Keratinocyte (primary cell): Measurements from ENCODE around the gene UMODL1. TPM values are rescaled to one million over a fixed set of nuclear protein-coding genes. Genes with fewer than 3 reads are reported as not detected.

ENCODE experiments used
- DNase-seq: peaks from one replicate; pipeline ENCODE4 v3.0.0-alpha.2; 2011; ENCODE audit warnings: low read depth, missing footprints, low spot score
- FAIRE-seq: peaks from 2 replicates; lab custom pipeline; 2011; peaks lifted over from hg19 to GRCh38; lab: Jason Lieb, UNC
- H2AFZ ChIP-seq: 2 replicates; pipeline ENCODE4 v1.6.0; 2012; ENCODE audit warnings: low read length, control low read depth, inconsistent platforms; ENCODE audit not compliant: control insufficient read depth
- H3K27ac ChIP-seq: 2 replicates; pipeline ENCODE4 v1.5.1; 2011; ENCODE audit warnings: low read length; ENCODE audit not compliant: control insufficient read depth, insufficient read depth
- H3K27me3 ChIP-seq: 3 replicates; pipeline ENCODE4 v1.6.0; 2011; ENCODE audit warnings: low read length; ENCODE audit not compliant: control insufficient read depth, insufficient read depth; ENCODE audit errors: extremely low read depth
- H3K36me3 ChIP-seq, 2 experiments: 2 replicates in 1 of 2; 3 replicates in 1 of 2; pipeline ENCODE4 v1.5.1; 2011; ENCODE audit warnings: low read length in 2 of 2, mild to moderate bottlenecking in 1 of 2; ENCODE audit not compliant: control insufficient read depth in 2 of 2, insufficient read depth in 2 of 2; ENCODE audit errors: extremely low read depth in 1 of 2
- H3K4me1 ChIP-seq: 3 replicates; pipeline ENCODE4 v1.5.1; 2011; ENCODE audit warnings: low read length; ENCODE audit not compliant: control insufficient read depth, insufficient read depth; ENCODE audit errors: extremely low read depth
- H3K4me2 ChIP-seq: 3 replicates; pipeline ENCODE4 v1.6.0; 2011; ENCODE audit warnings: low read depth, low read length; ENCODE audit not compliant: control insufficient read depth, insufficient read depth; ENCODE audit errors: extremely low read depth
- H3K4me3 ChIP-seq, 3 experiments: fragments of 200-600 bp in 1 of 3; sonication (generic) in 1 of 3; 2 replicates in 2 of 3; 3 replicates in 1 of 3; pipeline ENCODE4 v1.5.1; 2011 to 2016; ENCODE audit warnings: low read length in 3 of 3, mild to moderate bottlenecking in 3 of 3, control low read depth in 2 of 3, inconsistent platforms in 1 of 3, low read depth in 1 of 3, mixed read lengths in 1 of 3, mixed run types in 1 of 3, moderate library complexity in 1 of 3; ENCODE audit not compliant: control insufficient read depth in 2 of 3, insufficient read depth in 2 of 3; ENCODE audit errors: extremely low read depth in 1 of 3
- H3K79me2 ChIP-seq: 2 replicates; pipeline ENCODE4 v1.6.0; 2012; ENCODE audit warnings: low read length; ENCODE audit not compliant: control insufficient read depth, insufficient read depth
- H3K9ac ChIP-seq: 3 replicates; pipeline ENCODE4 v1.6.0; 2011; ENCODE audit warnings: low read length; ENCODE audit not compliant: control insufficient read depth, insufficient read depth; ENCODE audit errors: extremely low read depth
- H3K9me1 ChIP-seq: 3 replicates; pipeline ENCODE4 v1.6.0; 2011; ENCODE audit warnings: low read length; ENCODE audit not compliant: control insufficient read depth, insufficient read depth; ENCODE audit errors: extremely low read depth
- H3K9me3 ChIP-seq: 2 replicates; pipeline ENCODE4 v1.5.1; 2012; ENCODE audit warnings: low read depth, low read length; ENCODE audit not compliant: control insufficient read depth
- H4K20me1 ChIP-seq: 3 replicates; pipeline ENCODE4 v1.6.0; 2011; ENCODE audit warnings: low read length; ENCODE audit not compliant: control insufficient read depth, insufficient read depth; ENCODE audit errors: extremely low read depth
- CTCF ChIP-seq, 3 experiments: IDR thresholded peaks in 1 of 3; conservative IDR thresholded peaks in 1 of 3; optimal IDR thresholded peaks in 1 of 3; 2 replicates in 2 of 3; 3 replicates in 1 of 3; pipeline versions ENCODE3 to v1.5.1; 2011; ENCODE audit warnings: low read length in 3 of 3, mild to moderate bottlenecking in 3 of 3, moderate library complexity in 2 of 3, control low read depth in 1 of 3, inconsistent platforms in 1 of 3; ENCODE audit not compliant: insufficient read depth in 2 of 3; ENCODE audit errors: extremely low read depth in 1 of 3
- EZH2 ChIP-seq: IDR thresholded peaks from one replicate; pipeline ENCODE4 v1.6.1; 2012; ENCODE audit warnings: inconsistent platforms, mild to moderate bottlenecking, low read length, moderate library complexity
- dilution Hi-C: fragments of 300-500 bp; cut with MboI; formaldehyde crosslinking; loops from one replicate; pipeline ENCODE4 v1.7.0; 2020; ENCODE audit warnings: low sequenced_read_pairs; ENCODE audit not compliant: extremely low pct_ligation_motif_present
- polyA plus RNA-seq, 5 experiments: library from polyadenylated mRNA; depleted of rRNA in 3 of 5; stranded (reverse) in 3 of 5; stranded (forward) in 1 of 5; unstranded in 1 of 5; fragments of >200 nt; gene quantifications; 1 replicate in 1 of 5; 2 replicates in 3 of 5; 3 replicates in 1 of 5; pipeline versions ENCODE4 v1.2.1 to v1.2.3, GENCODE V29; 2011 to 2012; ENCODE audit warnings: missing spikeins in 2 of 5, low read depth in 1 of 5, low replicate concordance in 1 of 5

Gene UMODL1
- polyA plus RNA-seq, 1 donor (not counting 4 experiments of a cell fraction or from before 2014, with no cell fraction given): 0.03 TPM

- peaks cover 21% of the 10 kb centered on the region for H3K4me1 ChIP-seq
- H3K9ac ChIP-seq: no peak overlapping the region
- H2AFZ ChIP-seq: no peak overlapping the region
- H3K27me3 ChIP-seq: peaks cover 16% of the 10 kb centered on the region
- no peaks in the 10 kb centered on the region for H3K9me3 ChIP-seq
- no peak for FAIRE-seq
- no peak overlapping the region for H3K27ac ChIP-seq
- no peak for TF ChIP-seq CTCF (optimal IDR thresholded peaks at IDR 0.05 in 1 of 3, IDR thresholded peaks at IDR 0.05 in 1 of 3, conservative IDR thresholded peaks at IDR 0.05 in 1 of 3; ENCODE audit: extremely low read depth in 1 of 3, insufficient read depth in 2 of 3, low read length in 3 of 3)
- no peak for TF ChIP-seq EZH2
- no peaks in the 10 kb centered on the region for H3K79me2 ChIP-seq
- H3K4me2 ChIP-seq: no peak overlapping the region
- dilution Hi-C loops: no loop called here
- no peaks in the 10 kb centered on the region for H3K9me1 ChIP-seq
- H3K4me3 ChIP-seq: no peak overlapping the region
- no peaks in the 10 kb centered on the region for H3K36me3 ChIP-seq
- no peaks in the 10 kb centered on the region for H4K20me1 ChIP-seq
- no peak for DNase-seq
These were observed 23.7 kb downstream of the UMODL1 start for GRCh38 chr21:42094811-42095210.

GRCh38 chr21:42095581-42095980 is 24.5 kb downstream of the UMODL1 start:
- Histone ChIP-seq H3K9me1 (no peaks in the 10 kb centered on the region), H3K4me3 (no peak overlapping the region), H3K79me2 (no peaks in the 10 kb centered on the region), H4K20me1 (no peaks in the 10 kb centered on the region), H3K9me3 (no peaks in the 10 kb centered on the region), H3K27me3 (peaks cover 11% of the 10 kb centered on the region), H3K4me2 (no peak overlapping the region), H3K4me1 (peaks cover 21% of the 10 kb centered on the region), H2AFZ (no peak overlapping the region), H3K27ac (no peak overlapping the region), H3K9ac (no peak overlapping the region), H3K36me3 (no peaks in the 10 kb centered on the region)
- DNase-seq (no peak), FAIRE-seq (no peak)
- dilution Hi-C loops: no loop called here
- TF ChIP-seq EZH2 (no peak), CTCF (optimal IDR thresholded peaks at IDR 0.05 in 1 of 3, IDR thresholded peaks at IDR 0.05 in 1 of 3, conservative IDR thresholded peaks at IDR 0.05 in 1 of 3; ENCODE audit: extremely low read depth in 1 of 3, insufficient read depth in 2 of 3, low read length in 3 of 3) (no peak)
